ENCODE results near the gene NEK1. TPM values are rescaled to one million over a fixed set of nuclear protein-coding genes. Genes with fewer than 3 reads are reported as not detected.
A peak's percentile ranks its signal among the peaks of the same experiment; 100 is the strongest.
"Not testable (repeated sequence)": the region's sequence is repeated elsewhere in the genome, so short reads cannot be mapped to it uniquely, and the experiment has no call there.

NEK1 gene
- total RNA-seq, 1 donor from 2014 or later = 19.3 TPM

DNA sequence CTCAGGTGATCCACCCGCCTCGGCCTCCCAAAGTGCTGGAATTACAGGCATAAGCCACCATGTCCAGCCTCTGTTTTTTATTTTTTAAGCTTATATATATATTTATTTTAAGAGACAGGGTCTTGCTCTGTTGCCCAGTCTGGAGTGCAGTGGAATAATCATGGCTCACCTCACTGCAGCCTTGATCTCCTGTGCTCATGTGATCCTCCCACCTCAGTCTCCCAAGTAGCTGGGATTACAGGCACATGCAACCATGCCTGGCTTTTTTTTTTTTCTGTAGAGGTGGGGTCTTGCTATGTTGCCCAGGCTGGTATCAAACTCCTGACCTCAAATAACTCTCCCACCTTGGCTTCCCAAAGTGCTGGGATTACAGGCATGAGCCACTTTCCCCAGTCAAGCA, 184.7 kb downstream of the NEK1 start:
- not testable (repeated sequence) for DNase-seq (ENCODE audit: low spot score)

DNA sequence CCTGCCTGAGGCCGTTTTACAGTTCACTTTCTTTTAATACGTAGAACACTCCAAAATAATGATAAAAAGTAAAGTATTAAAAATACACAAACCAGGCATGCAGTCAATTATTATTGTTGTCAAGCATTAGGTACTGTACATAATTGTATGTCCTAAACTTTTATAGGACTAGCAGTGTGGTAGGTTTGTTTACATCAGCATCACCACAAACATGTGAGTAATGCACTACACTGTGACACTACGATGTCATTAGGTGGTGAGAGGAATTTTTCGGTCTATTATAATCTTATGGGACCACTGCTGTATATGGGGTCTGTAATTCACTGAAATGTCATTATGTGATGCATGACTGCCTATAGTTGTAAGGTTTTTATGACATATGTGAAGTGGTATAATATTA, 192.1 kb downstream of the NEK1 start:
- DNase-seq (ENCODE audit: low spot score) = no peak

DNA sequence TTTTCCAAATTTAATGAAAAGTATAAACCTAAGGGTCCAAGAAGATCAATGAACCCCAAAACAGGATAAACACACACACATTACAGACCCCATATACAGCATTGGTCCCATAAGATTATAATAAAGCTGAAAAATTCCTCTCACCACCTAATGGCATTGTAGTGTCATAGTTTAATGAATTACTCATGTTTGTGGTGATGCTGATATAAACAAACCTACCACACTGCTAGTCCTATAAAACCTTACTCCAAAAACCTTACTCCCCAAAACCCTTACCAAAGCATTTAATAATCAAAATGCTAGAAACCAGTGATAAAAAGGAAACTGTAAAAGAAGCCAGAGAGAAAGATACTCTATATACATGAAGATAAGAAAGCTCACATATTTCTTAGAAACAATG, 193.5 kb downstream of the NEK1 start:
- DNase-seq (ENCODE audit: low spot score) = no peak

DNA sequence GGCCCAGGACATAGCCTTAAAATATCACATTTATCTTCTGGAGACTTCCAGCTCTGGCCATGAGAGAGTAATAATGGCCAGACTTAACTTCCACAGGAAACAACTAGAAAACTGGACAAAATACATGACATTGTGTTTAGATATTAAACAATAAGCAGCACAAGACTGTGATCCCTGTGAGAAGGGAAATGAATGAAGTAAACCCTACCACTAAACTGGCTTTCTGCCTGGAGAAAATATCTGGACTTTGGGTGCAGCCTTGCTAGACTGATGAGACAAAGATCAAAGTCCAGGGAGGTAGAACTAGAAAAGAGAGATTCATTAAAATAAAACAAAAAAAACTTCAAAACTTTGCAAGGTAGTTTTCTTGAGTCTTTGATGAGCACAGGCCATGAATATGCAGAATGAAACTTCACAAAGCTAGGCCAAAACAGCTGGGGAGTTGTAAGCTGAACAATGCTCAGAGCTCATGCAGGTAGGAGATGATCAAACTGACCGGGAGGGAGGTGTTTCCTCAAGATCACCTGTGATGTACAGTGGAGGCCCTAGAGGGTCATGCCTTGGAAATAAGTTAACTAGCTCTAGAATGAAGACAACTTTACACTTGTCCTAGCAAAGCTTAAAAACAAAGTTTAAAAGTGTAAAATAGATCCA, 194.6 kb downstream of the NEK1 start:
- DNase-seq (ENCODE audit: low spot score) = no peak

DNA sequence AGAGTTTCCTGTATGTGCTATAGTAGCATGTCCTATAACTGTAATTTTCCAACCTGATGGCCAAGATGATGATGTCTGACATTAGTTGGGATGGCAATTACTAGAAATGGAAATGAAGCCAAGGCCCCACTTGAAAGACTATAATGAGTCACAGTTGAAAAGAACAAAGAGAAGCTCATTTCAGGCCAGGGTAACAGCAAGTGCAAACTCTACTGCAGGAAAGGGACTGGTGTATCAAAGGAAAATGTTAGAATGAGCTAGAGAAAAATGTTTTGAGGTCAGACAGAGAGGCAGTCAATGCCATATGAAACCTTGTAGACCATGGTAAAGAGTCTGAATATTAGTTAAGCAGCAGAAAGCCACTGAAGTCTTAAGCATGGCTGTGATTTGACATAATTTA, 195.4 kb downstream of the NEK1 start:
- DNase-seq (ENCODE audit: low spot score) = no peak

DNA sequence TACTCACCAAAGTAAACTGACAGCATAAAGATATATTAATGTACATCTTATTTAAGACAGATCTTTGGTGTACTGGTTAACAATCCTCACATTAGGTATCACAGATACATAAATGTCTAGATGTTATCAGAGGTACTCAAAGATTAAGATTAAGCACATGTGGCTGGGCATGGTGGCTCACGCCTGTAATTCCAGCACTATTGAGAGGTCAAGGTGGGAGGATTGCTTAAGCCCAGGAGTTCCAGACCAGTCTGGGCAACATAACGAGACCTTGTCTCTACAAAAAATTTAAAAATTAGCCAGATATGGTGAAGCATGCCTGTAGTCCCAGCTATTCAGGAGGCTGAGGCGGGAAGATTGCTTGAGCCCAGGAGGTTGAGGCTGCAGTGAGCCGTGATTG, 195.9 kb downstream of the NEK1 start:
- no peak for DNase-seq (ENCODE audit: low spot score)

DNA sequence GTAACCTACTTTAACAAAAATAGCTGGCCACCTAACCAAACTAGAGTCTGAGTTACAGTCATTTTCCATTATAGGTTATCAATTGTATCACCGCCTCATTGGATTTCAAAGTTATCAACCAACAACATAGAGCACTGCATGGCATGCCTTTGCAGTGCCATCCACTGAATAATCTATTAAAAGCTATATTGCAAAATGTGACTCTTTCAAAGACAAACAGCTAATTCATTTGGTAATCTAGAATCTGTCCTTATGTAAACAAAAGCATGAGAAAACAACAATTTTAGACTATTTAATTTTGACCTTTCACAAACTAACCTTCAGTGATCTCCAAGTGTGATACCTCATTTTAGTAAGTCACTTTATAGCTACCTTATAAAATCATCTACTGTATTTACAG, 197.5 kb downstream of the NEK1 start:
- no peak for DNase-seq (ENCODE audit: low spot score)

DNA sequence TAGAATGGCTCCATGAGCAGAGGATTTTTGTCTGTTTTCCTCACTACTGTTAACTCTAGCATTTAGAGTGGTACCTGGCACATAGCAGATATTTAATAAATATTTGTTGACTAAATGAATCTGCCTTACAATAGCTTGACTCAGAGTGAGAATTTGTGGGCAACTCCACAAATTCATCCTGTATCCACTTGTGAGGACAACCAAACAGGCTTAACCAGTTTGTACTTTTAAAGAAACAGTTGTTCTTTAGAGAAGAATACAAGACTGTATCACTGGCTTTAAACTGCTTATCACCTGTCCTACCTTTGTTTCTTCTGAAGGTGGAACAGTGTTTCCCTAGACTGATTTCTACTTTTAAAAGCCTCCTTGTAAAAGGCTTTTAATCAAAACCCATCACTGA, 200.3 kb downstream of the NEK1 start:
- DNase-seq (ENCODE audit: low spot score) = no peak

DNA sequence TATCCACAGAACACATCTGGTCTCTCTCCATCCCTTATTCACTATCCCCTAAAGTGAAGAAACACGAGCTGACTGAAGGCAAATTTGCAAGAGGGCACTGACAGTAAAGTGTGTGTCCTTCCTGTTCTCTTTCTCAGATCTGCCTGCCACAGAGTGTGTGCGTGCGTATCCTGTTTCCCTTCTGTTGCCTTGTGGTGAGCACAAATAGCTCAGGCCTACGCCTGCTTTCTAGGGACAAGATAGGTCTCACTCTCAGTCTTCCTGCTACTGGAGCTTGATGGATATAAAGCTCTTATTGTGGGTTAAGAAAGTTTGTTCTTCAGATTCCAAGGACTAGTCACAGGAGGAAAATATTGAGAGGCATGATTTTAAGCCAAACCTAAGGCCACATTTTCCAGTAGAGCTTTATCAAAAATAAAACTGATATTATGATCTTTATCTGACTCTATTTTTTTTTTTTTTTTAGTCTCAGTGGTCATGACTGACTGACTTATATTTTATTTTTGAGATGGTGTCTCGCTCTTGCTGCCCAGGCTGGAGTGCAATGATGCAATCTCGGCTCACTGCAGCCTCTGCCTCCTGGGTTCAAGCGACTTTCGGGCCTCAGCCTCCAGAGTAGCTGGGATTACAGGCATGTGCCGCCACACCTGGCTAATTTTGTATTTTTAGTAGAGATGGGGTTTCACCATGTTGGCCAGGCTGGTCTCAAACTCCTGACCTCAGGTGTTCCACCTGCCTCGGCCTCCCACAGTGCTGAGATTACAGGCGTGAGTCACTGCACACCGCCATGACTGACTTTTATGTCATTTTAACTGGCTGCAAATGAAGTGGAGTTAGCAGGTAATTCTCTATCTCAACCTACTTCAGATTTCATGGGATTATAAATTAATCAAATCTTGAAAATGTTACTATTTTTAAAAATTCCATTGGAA, 201.3 kb downstream of the NEK1 start:
- peak; percentile 45 for DNase-seq (ENCODE audit: low spot score)

DNA sequence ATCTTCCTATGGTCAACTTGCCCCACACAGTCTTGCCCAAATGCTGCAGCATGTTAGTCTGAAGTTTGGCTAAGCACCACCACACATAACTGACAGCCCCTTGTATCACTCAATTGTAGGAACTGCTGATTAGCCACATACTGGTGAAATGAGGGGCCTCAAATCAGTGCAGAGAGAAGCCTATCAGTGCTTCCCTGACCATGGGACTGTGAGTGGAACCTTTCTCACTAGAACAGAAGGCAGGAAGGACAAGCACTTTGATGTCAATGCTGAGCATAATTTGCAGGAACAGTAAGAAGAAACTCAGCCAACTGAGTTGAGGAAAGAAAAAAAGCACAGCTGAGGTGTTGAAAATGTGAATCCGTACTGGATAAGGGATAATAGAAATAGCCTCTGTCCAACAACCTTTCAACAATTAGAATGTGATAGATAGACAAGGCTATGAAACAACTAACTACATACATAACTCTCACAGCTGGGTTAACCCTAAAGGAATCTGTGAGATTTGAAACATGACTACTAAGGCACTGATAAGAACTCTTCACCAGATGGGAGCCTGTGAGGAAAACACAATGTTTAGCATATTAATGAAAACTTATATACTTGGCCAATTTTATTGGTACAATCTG, 205.1 kb downstream of the NEK1 start:
- DNase-seq (ENCODE audit: low spot score) = no peak

DNA sequence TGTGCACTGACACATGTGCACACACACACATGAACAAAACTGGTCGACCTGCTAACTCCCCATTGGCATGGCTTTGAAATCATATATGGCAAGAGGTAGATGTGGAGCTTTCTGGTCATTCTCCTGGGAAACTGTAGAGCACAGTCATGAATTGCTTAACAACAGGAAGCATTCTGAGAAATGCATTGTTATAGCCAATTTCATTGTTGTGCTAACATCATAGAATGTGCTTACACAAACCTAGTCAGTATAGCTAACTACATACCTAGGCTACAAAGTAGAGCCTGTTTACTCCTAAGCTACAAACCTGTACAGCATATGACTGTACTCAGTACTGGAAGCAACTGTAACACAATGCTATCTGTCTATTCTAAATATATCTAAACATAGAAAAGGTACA, 207.4 kb downstream of the NEK1 start:
- DNase-seq (ENCODE audit: low spot score) = no peak

DNA sequence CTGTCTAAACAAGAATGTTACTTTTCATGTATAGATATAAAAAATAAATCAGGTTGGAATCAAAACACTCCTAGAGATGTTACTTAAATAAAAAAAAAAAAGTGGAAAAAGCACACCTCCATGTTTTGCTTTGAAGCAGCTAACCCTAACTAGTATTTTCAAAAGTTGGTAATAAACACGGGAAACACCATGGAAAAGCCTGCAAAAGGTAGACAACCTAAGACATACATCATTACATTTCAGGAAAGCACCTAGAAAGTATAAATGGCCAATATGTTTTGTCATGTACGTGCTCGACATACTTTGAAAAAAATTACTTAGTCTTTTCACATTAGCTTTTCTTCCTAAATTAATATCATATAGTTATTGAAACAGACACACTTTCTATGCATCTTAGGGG, 211.6 kb downstream of the NEK1 start:
- DNase-seq (ENCODE audit: low spot score) = no peak

DNA sequence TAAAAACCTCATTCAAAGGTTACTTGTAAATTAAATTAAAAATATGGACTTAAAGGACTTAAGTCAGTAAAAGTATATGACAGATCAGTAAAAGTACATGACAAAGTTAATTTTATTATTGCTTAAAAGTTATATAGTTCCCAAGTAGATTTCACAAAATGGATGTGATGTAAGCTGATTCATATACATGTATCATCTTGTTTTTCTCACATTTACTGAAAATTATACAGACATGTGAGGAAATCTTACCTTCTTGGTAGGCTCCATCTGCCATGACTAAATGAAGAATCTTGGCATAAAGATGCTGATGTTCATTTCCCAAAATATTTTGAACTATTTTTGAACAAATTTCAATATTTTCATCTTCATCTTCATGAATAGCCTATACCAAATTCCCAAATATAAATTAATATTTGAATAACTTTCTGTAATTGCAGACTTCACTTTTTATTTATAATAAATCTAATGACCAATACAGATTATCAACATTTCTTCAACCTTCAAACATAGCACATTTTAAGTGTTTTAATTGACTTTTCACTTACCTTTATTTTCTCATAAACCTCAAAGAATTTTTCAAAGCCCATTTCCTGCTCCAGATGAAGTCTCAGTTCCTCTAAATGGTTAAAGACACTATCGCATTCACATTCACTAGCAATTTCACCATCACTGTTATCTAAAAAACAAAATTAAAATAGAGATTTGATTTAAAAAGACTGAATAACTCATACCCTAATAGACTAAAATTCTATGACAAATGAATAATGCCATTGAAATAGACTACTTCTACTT, 212.2 kb downstream of the NEK1 start:
- no peak for DNase-seq (ENCODE audit: low spot score)

DNA sequence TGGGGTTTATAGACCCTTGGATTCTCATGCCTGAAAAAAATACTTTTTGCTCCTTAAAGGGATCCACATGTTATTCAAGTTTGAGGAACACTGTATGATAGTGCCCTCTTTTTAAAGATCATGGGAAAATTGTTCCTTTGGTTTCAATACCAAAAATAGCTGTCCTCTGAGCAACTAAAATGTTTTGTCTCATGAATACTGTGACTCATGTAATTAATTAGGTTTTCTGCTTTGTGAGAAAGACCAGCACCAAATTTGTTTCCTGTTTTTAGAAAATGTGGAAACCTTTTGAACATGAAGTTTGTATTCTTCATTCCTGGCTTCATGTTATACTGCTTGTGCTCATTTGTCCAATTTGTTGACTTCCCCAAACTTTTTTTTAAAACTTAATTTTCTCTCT, 214.1 kb downstream of the NEK1 start:
- DNase-seq (ENCODE audit: low spot score) = no peak

DNA sequence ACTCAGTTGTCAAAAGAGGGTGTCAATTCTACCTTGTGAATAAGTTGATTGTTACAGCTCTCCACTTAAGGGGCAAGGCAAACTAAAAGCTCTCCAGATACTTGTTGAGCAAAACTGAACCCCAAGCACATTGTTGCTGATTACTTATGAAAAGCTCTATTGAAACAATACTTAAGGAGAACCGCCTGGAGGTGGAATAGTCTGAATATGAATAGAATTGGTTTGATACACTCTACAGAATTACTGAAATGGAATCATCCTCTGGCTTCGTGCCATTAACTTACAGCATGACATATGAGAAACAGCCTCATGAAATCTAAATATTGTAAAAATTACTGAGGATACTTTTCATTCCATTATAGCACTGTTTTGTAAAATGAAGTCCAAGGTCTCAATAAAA, 214.6 kb downstream of the NEK1 start:
- no peak for DNase-seq (ENCODE audit: low spot score)

DNA sequence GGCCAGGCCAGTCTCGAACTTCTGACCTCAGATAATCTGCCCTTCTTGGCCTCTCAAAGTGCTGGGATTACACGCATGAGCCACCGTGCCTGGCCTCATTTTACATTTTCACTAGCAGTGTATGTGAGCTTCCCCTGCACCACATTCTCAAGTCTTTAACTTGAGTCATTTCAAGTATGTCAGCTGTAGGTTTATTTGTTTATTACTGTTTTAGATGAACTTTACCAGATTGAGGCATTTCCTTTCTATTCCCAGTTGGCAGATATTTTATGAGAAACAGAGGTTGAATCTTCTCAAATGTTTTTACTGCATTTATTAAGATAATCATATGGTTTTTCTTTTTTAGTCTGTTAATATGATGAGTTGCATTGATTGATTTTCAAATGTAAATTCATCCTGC, 227.0 kb downstream of the NEK1 start:
- DNase-seq (ENCODE audit: low spot score) = no peak

DNA sequence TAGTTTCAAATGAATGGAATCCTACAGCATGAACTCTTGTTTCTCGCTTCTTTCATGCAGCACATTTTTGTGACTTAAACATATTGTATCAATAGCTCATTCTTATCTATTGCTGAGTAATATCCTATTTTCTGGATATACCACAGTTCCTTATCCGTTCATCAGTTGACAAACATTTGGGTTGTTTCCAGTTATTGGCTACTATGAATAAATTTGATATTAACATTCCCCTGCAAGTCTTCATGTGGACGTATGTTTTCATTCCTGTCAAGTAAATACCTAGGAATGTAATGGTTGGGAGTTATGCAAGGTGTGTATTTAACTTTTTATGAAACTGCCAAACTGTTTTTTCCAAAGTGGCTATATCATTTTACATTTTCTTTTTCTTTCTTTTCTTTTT, 227.6 kb downstream of the NEK1 start:
- no peak for DNase-seq (ENCODE audit: low spot score)

DNA sequence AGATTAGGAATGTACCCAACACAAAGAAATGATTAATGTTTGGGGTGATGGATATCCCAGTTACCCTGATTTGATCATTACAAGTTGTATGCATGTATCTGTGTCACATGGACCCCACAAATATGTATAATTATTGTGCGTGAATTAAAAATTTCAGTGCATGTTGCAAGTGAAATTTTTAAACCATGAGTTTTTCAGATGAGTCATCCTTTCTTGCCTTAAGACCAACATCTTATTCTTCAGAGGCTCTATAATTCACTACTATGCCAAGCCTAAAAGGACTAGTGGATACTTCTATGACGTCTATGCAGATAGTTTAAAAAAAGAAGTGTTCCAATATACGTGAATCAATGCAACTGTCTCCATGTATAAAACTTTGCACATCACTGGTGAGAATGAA, 228.7 kb downstream of the NEK1 start:
- no peak for DNase-seq (ENCODE audit: low spot score)

DNA sequence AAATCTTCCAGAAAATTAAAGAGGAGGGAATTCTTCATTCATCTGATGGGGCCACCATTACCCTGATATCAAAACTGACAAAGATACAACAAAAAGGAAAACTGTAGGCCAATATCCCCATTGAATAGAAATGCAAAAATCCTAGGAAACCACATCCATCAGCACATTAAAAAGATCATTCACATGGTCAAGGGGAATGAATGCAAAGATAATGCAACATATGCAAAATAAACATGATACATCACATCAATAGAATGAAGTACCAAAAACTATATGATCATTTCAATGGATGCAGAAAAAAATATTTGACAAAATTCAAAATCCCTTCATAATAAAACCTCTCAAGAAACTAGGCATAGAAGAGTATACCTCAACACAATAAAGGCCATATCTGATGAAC, 232.7 kb downstream of the NEK1 start:
- DNase-seq (ENCODE audit: low spot score) = no peak

DNA sequence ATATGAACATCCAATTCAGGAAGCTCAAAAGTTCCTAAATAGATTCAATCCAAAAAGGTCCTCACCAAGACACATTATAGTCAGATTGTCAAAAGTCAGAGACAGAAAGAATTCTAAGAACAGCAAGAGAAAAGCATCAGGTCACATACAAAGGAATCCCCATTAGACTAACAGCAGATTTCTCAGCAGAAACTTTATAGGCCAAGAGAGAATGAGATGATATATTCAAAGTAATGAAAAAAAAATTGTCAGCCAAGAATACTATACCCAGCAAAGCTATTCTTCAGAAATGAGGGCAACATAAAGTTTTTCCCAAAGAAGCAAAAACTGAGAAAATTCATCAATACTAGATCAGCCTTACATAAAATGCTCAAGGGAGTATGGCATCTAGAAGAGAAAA, 235.0 kb downstream of the NEK1 start:
- no peak for DNase-seq (ENCODE audit: low spot score)

DNA sequence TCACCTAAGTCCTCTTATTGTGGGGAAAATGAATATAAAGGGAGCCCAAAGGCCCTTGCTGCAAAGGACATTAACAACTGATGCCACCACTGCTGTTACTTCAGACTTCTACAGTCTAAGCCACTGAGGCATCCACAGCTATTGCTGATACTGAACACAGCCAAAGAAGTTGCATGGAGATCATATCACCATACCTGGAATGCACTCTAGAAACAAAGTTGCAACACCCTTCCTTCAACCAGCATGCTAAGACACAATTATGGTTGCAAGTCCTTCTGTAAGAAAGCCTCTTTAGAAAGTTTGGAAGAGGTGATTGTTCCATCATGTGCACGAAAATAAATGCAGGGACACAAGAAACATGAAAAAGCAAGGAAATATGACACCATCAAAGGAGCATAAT, 236.0 kb downstream of the NEK1 start:
- DNase-seq (ENCODE audit: low spot score) = no peak

DNA sequence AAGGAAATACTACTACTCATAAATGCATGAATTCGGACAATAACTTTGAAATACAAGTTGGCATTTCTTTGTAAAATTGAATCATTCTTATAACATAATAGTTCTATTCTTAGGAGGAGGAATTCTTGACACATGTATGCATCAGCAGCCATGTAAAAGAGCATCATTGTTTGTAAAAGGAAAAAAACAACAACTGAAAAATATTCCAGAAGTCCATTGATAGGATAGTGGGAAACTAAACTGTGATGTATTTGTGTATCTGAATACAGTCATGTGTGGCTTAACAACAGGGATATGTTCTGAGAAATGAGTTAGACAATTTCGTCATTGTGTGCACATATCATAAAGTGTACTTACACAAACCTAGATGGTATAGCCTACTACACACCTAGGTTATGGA, 239.6 kb downstream of the NEK1 start:
- DNase-seq (ENCODE audit: low spot score) = no peak
